ENCODE results near the gene GPC1. TPM values are rescaled to one million over a fixed set of nuclear protein-coding genes. Genes with fewer than 3 reads are reported as not detected.

The GPC1 gene
- total RNA-seq, 1 donor from 2014 or later, result 252 TPM

GRCh38 chr2:240419271-240419670 lies 16.2 kb upstream of the GPC1 start:
- Histone ChIP-seq H3K4me3 (ENCODE audit: insufficient read depth, low read depth, low read length) (no peak overlapping the region), H3K4me1 (ENCODE audit: insufficient read depth, low read length) (no peaks in the 10 kb centered on the region), H4K20me1 (ENCODE audit: insufficient read depth, low read length) (no peaks in the 10 kb centered on the region), H3K9ac (ENCODE audit: low read length) (no peak overlapping the region), H3K36me3 (ENCODE audit: insufficient read depth, low read length) (no peaks in the 10 kb centered on the region), H3K27ac (ENCODE audit: low read depth, low read length) (no peak overlapping the region), H3K27me3 (ENCODE audit: insufficient read depth, low read length) (no peaks in the 10 kb centered on the region), H3K9me3 (ENCODE audit: insufficient read depth, low read depth, low read length) (peaks cover 10% of the 10 kb centered on the region), H3K79me2 (ENCODE audit: insufficient read depth, low read length) (no peaks in the 10 kb centered on the region), H3K4me2 (ENCODE audit: low read length) (no peak overlapping the region), H2AFZ (ENCODE audit: low read depth, low read length) (no peak overlapping the region)
- TF ChIP-seq EZH2 (IDR thresholded peaks at IDR 0.05; ENCODE audit: insufficient read depth, low read length) (no peak), CTCF (IDR thresholded peaks at IDR 0.05; ENCODE audit: insufficient read depth, low read depth, low read length) (no peak)
- Mint-ChIP-seq H3K9me3 (ENCODE audit: unreplicated experiment) (peaks cover 21% of the 10 kb centered on the region), H3K27me3 (ENCODE audit: low read depth, unreplicated experiment) (peaks cover 5% of the 10 kb centered on the region), H3K27ac (ENCODE audit: unreplicated experiment) (no peak overlapping the region), H3K4me3 (ENCODE audit: unreplicated experiment) (no peak overlapping the region), H3K36me3 (ENCODE audit: low read depth, unreplicated experiment) (no peaks in the 10 kb centered on the region), H3K4me1 (ENCODE audit: low read depth, unreplicated experiment) (no peaks in the 10 kb centered on the region)
- no peak for FAIRE-seq
- no peak for DNase-seq (ENCODE audit: low read depth)

- H3K9me3 Mint-ChIP-seq (ENCODE audit: unreplicated experiment), result peaks cover 23% of the 10 kb centered on the region
- Histone ChIP-seq H3K27me3 (ENCODE audit: insufficient read depth, low read length) (no peaks in the 10 kb centered on the region), H3K4me3 (ENCODE audit: insufficient read depth, low read depth, low read length) (no peak overlapping the region), H3K79me2 (ENCODE audit: insufficient read depth, low read length) (no peaks in the 10 kb centered on the region), H3K4me1 (ENCODE audit: insufficient read depth, low read length) (no peaks in the 10 kb centered on the region), H3K27ac (ENCODE audit: low read depth, low read length) (no peak overlapping the region), H2AFZ (ENCODE audit: low read depth, low read length) (no peak overlapping the region), H3K4me2 (ENCODE audit: low read length) (no peak overlapping the region), H4K20me1 (ENCODE audit: insufficient read depth, low read length) (no peaks in the 10 kb centered on the region), H3K9me3 (ENCODE audit: insufficient read depth, low read depth, low read length) (peaks cover 10% of the 10 kb centered on the region), H3K9ac (ENCODE audit: low read length) (no peak overlapping the region), H3K36me3 (ENCODE audit: insufficient read depth, low read length) (no peaks in the 10 kb centered on the region)
- TF ChIP-seq CTCF (IDR thresholded peaks at IDR 0.05; ENCODE audit: insufficient read depth, low read depth, low read length) (no peak), EZH2 (IDR thresholded peaks at IDR 0.05; ENCODE audit: insufficient read depth, low read length) (no peak)
- H3K4me1 Mint-ChIP-seq (ENCODE audit: low read depth, unreplicated experiment), result no peaks in the 10 kb centered on the region
- H3K36me3 Mint-ChIP-seq (ENCODE audit: low read depth, unreplicated experiment), result no peaks in the 10 kb centered on the region
- H3K4me3 Mint-ChIP-seq (ENCODE audit: unreplicated experiment), result no peak overlapping the region
- H3K27ac Mint-ChIP-seq (ENCODE audit: unreplicated experiment), result no peak overlapping the region
- FAIRE-seq, result no peak
- no peak for DNase-seq (ENCODE audit: low read depth)
- H3K27me3 Mint-ChIP-seq (ENCODE audit: low read depth, unreplicated experiment), result peaks cover 9% of the 10 kb centered on the region
Measured at GRCh38 chr2:240419723-240420122, 15.7 kb upstream of the GPC1 start.

GRCh38 chr2:240420206-240421104 lies 15.0 kb upstream of the GPC1 start:
- Histone ChIP-seq H3K4me3 (ENCODE audit: insufficient read depth, low read depth, low read length) (no peak overlapping the region), H3K9ac (ENCODE audit: low read length) (no peak overlapping the region), H2AFZ (ENCODE audit: low read depth, low read length) (no peak overlapping the region), H3K4me2 (ENCODE audit: low read length) (no peak overlapping the region), H3K9me3 (ENCODE audit: insufficient read depth, low read depth, low read length) (peaks cover 10% of the 10 kb centered on the region), H3K36me3 (ENCODE audit: insufficient read depth, low read length) (no peaks in the 10 kb centered on the region), H3K27ac (ENCODE audit: low read depth, low read length) (no peak overlapping the region), H3K79me2 (ENCODE audit: insufficient read depth, low read length) (no peaks in the 10 kb centered on the region), H3K27me3 (ENCODE audit: insufficient read depth, low read length) (no peaks in the 10 kb centered on the region), H3K4me1 (ENCODE audit: insufficient read depth, low read length) (no peaks in the 10 kb centered on the region), H4K20me1 (ENCODE audit: insufficient read depth, low read length) (no peaks in the 10 kb centered on the region)
- DNase-seq (ENCODE audit: low read depth), result no peak
- Mint-ChIP-seq H3K9me3 (ENCODE audit: unreplicated experiment) (peaks cover 25% of the 10 kb centered on the region), H3K4me3 (ENCODE audit: unreplicated experiment) (no peak overlapping the region), H3K27ac (ENCODE audit: unreplicated experiment) (no peak overlapping the region), H3K27me3 (ENCODE audit: low read depth, unreplicated experiment) (peaks cover 9% of the 10 kb centered on the region), H3K36me3 (ENCODE audit: low read depth, unreplicated experiment) (no peaks in the 10 kb centered on the region), H3K4me1 (ENCODE audit: low read depth, unreplicated experiment) (no peaks in the 10 kb centered on the region)
- TF ChIP-seq EZH2 (IDR thresholded peaks at IDR 0.05; ENCODE audit: insufficient read depth, low read length) (no peak), CTCF (IDR thresholded peaks at IDR 0.05; ENCODE audit: insufficient read depth, low read depth, low read length) (no peak)
- FAIRE-seq, result no peak

All from astrocyte (in vitro differentiated cells and primary cell).